Measurements from ENCODE around the gene HINT1. TPM values are rescaled to one million over a fixed set of nuclear protein-coding genes. Genes with fewer than 3 reads are reported as not detected.

The HINT1 gene
- total RNA-seq (220 TPM), polyA plus RNA-seq (ENCODE audit: insufficient read depth, low read depth, low replicate concordance) (583 TPM)
- long read RNA-seq, donor 1, transcript HINT1-201 (3 exons, 1,081 nt) = major isoform, 306 of 365 reads
- long read RNA-seq, donor 1, partial matches to known transcripts = 41 of 365 reads
- long read RNA-seq, donor 1, other reads (novel, unspliced or antisense) = 16 of 365 reads
- long read RNA-seq, donor 2, transcript HINT1-209 (3 exons, 656 nt) = minor isoform, 7 of 472 reads
- long read RNA-seq, donor 2, transcript HINT1-204 (2 exons, 681 nt) = minor isoform, 6 of 472 reads
- long read RNA-seq, donor 2, transcript HINT1-201 (3 exons, 1,081 nt) = major isoform, 361 of 472 reads
- long read RNA-seq, donor 2, partial matches to known transcripts = 43 of 472 reads
- long read RNA-seq, donor 2, other reads (novel, unspliced or antisense) = 55 of 472 reads
- long read RNA-seq, donor 3, transcript HINT1-201 (3 exons, 1,081 nt) = major isoform, 471 of 1,090 reads
- long read RNA-seq, donor 3, transcript HINT1-204 (2 exons, 681 nt) = minor isoform, 10 of 1,090 reads
- long read RNA-seq, donor 3, transcript HINT1-209 (3 exons, 656 nt) = minor isoform, 15 of 1,090 reads
- long read RNA-seq, donor 3, partial matches to known transcripts = 563 of 1,090 reads
- long read RNA-seq, donor 3, other reads (novel, unspliced or antisense) = 29 of 1,090 reads
- long read RNA-seq, donor 4, transcript HINT1-201 (3 exons, 1,081 nt) = major isoform, 208 of 234 reads
- long read RNA-seq, donor 4, transcript HINT1-209 (3 exons, 656 nt) = minor isoform, 10 of 234 reads
- long read RNA-seq, donor 4, partial matches to known transcripts = 6 of 234 reads
- long read RNA-seq, donor 4, other reads (novel, unspliced or antisense) = 9 of 234 reads
- long read RNA-seq, donor 5, transcript HINT1-201 (3 exons, 1,081 nt) = major isoform, 30 of 37 reads
- long read RNA-seq, donor 5, partial matches to known transcripts = 7 of 37 reads
- long read RNA-seq, donor 5, other reads (novel, unspliced or antisense) = 0 of 37 reads
- long read RNA-seq, donor 6, transcript HINT1-204 (2 exons, 681 nt) = minor isoform, 7 of 1,627 reads
- long read RNA-seq, donor 6, transcript HINT1-209 (3 exons, 656 nt) = minor isoform, 16 of 1,627 reads
- long read RNA-seq, donor 6, transcript HINT1-201 (3 exons, 1,081 nt) = major isoform, 1,138 of 1,627 reads
- long read RNA-seq, donor 6, partial matches to known transcripts = 225 of 1,627 reads
- long read RNA-seq, donor 6, other reads (novel, unspliced or antisense) = 239 of 1,627 reads
- long read RNA-seq, donor 7, transcript HINT1-201 (3 exons, 1,081 nt) = major isoform, 143 of 177 reads
- long read RNA-seq, donor 7, partial matches to known transcripts = 2 of 177 reads
- long read RNA-seq, donor 7, other reads (novel, unspliced or antisense) = 28 of 177 reads
- long read RNA-seq, donor 8, transcript HINT1-201 (3 exons, 1,081 nt) = major isoform, 434 of 906 reads
- long read RNA-seq, donor 8, transcript HINT1-204 (2 exons, 681 nt) = minor isoform, 5 of 906 reads
- long read RNA-seq, donor 8, partial matches to known transcripts = 394 of 906 reads
- long read RNA-seq, donor 8, other reads (novel, unspliced or antisense) = 66 of 906 reads
- long read RNA-seq, donor 9, transcript HINT1-201 (3 exons, 1,081 nt) = major isoform, 346 of 422 reads
- long read RNA-seq, donor 9, partial matches to known transcripts = 49 of 422 reads
- long read RNA-seq, donor 9, other reads (novel, unspliced or antisense) = 22 of 422 reads
- long read RNA-seq, donor 10, transcript HINT1-209 (3 exons, 656 nt) = minor isoform, 8 of 364 reads
- long read RNA-seq, donor 10, transcript HINT1-201 (3 exons, 1,081 nt) = major isoform, 295 of 364 reads
- long read RNA-seq, donor 10, partial matches to known transcripts = 39 of 364 reads
- long read RNA-seq, donor 10, other reads (novel, unspliced or antisense) = 18 of 364 reads

DNA sequence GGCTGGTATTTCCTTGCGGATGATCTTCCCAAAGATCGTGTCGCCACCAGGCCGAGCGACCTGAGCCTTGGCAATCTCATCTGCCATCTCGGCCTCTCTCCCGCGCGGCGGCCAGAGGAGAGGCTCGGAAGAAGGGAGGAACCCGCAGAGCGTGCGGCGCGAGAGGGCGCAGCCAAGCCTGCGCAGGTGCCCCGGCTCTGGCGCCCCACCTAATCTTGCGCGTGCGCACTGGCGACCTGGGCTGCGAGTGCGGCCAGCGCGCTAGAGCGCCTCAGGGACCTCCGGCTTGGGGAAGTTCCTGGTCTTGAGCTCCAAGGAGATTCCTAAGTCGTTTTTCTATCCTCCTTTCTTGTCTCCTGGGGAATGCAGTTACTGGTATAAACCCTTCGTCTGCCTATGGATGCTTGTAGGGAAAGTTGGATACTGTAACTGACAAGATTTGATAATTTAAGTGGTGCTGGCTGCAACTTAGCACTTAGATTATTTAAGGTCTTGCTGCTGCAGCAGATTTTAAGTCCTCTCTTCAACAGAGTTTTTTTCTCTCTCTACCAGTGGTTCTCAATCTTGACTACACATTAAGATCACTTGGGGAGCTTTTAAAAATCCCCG lies at the start of gene HINT1:
TSS of gene HINT1 (minus strand) at position 138 of the 609 bp plus-strand sequence. CDS start at position 87, 51 bp downstream.
- peak within 1 kb of the TSS; percentile 81 to 93 (median 89) for H3K9ac ChIP-seq (ENCODE audit: low read length in 3 of 3)
- peak within 1 kb of the TSS; percentile 94 to 95 for H3K27ac ChIP-seq (ENCODE audit: low read depth in 2 of 2, low read length in 2 of 2)
- H3K36me3 ChIP-seq (ENCODE audit: control insufficient read depth in 2 of 3, insufficient read depth in 3 of 3, low read length in 3 of 3) = peaks cover 7 to 18% (median 7%) of the 10 kb centered on the region in 3 donors
- peaks cover 0 to 7% (median 3%) of the 10 kb centered on the region in 3 donors for H3K4me1 ChIP-seq (ENCODE audit: control insufficient read depth in 2 of 3, insufficient read depth in 2 of 3, low read depth in 1 of 3, low read length in 3 of 3)
- no peaks in the 10 kb centered on the region for H3K9me3 ChIP-seq (ENCODE audit: control insufficient read depth in 2 of 3, insufficient read depth in 1 of 3, low read length in 3 of 3)
- intact Hi-C loops (cut with DNase I) = no loop called here
- peak within 1 kb of the TSS; percentile 93 to 97 (median 93) for H3K4me3 ChIP-seq (ENCODE audit: low read length in 3 of 3)
- DNase-seq = peak; percentile 94 to 97 (median 96)
- H3K27me3 ChIP-seq (ENCODE audit: control insufficient read depth, insufficient read depth, low read length) = no peaks in the 10 kb centered on the region
- TF ChIP-seq CTCF (IDR thresholded peaks at IDR 0.05; ENCODE audit: borderline replicate concordance, extremely low read depth, insufficient read depth) = no peak
- FAIRE-seq = no peak

- no peaks in the 10 kb centered on the region for H3K27me3 ChIP-seq (ENCODE audit: control insufficient read depth, insufficient read depth, low read length)
- H3K27ac ChIP-seq (ENCODE audit: low read depth in 2 of 2, low read length in 2 of 2) = no peak overlapping the region
- no peak for TF ChIP-seq CTCF (IDR thresholded peaks at IDR 0.05; ENCODE audit: borderline replicate concordance, extremely low read depth, insufficient read depth)
- H3K4me3 ChIP-seq (ENCODE audit: low read length in 3 of 3) = no peak overlapping the region
- no peak for DNase-seq
- no peak overlapping the region for H3K9ac ChIP-seq (ENCODE audit: low read length in 3 of 3)
- no peak for FAIRE-seq
- H3K9me3 ChIP-seq (ENCODE audit: control insufficient read depth in 2 of 3, insufficient read depth in 1 of 3, low read length in 3 of 3) = no peaks in the 10 kb centered on the region
- no peaks in the 10 kb centered on the region for H3K4me1 ChIP-seq (ENCODE audit: control insufficient read depth in 2 of 3, insufficient read depth in 2 of 3, low read depth in 1 of 3, low read length in 3 of 3)
- no peaks in the 10 kb centered on the region for H3K36me3 ChIP-seq (ENCODE audit: control insufficient read depth in 2 of 3, insufficient read depth in 3 of 3, low read length in 3 of 3)
- intact Hi-C loops (cut with DNase I) = no loop called here
These were observed 49.7 kb upstream of the HINT1 start for GRCh38 chr5:131214609-131215227.
